ENCODE results near the gene NPR2. TPM values are rescaled to one million over a fixed set of nuclear protein-coding genes. Genes with fewer than 3 reads are reported as not detected.
A peak's percentile ranks its signal among the peaks of the same experiment; 100 is the strongest.

The NPR2 gene
- polyA plus RNA-seq, 3 donors = 0.48 TPM; not detected in 2

DNA sequence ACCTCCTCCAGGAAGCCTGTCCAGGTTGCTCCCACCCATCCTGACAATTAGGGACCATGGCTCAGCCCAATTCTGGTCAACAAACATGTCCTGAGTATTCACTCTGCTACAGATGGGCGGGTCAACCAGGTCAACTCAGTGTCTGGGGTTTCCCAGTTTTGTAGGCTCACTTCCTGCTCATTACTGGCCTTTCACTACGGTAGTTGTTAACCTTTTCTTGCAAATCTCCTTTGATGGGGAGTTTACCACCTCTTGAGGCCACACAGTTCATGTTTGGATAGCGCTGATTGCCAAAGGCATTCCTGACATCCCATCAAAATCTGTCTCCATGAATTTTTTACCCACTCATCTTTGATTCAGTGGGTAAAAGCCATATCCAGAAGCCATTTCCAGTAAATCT is 51.4 kb downstream of the NPR2 start:
- intact Hi-C loops (cut with micrococcal nuclease) = no loop called here

DNA sequence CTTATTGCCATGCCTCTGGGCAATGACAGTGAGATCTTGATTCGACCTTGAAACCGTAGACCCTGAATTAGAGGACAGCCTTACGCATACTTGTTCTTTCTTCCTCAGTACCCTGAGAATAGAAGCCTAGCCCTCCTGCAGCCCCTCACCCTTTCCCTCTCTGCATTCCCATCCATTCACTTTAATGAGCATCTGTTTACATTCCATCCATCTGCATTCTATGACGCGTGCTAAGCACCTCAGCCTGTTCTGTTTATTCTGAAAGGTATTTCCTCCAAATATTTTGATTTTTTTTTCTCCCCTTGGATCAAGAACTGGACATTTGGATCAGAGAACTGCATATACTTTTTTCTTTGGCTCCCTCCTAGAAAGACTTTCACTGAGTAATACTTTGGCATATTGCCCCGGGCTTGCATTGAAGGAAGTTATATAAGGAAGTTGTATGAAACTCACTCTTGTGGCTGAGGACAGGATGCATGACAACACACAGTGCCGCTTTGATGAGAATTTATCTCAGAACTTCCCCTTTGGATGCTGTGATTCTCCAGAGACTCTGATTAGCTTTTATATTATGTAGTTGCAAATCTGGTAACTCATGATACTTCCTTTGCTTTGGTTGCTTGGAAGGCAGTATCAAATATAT is 53.4 kb downstream of the NPR2 start:
- Histone ChIP-seq H3K9ac (ENCODE audit: insufficient read depth, low read length, poor library complexity, severe bottlenecking) (no peak overlapping the region), H2AFZ (ENCODE audit: insufficient read depth, low read depth, low read length, poor library complexity, severe bottlenecking) (no peak overlapping the region), H4K20me1 (ENCODE audit: insufficient read depth, low read length) (no peaks in the 10 kb centered on the region), H3K4me2 (replicated peaks; ENCODE audit: extremely low read depth, low read length, poor library complexity, severe bottlenecking) (peak overlapping the region; percentile 65), H3K27me3 (ENCODE audit: control insufficient read depth in 2 of 2, insufficient read depth in 2 of 2, low read length in 2 of 2) (peaks cover 7 to 15% of the 10 kb centered on the region in 2 donors), H3K27ac (ENCODE audit: low read depth in 1 of 2, low read length in 2 of 2) (peak overlapping the region; percentile 72 to 78), H3K4me3 (replicated peaks in 1 of 3; ENCODE audit: low read depth in 2 of 3, low read length in 3 of 3) (peak overlapping the region in 2 of 3 experiments; percentile 7 to 60), H3K4me1 (ENCODE audit: control insufficient read depth in 1 of 2, insufficient read depth in 2 of 2, low read length in 2 of 2) (peaks cover 72 to 75% of the 10 kb centered on the region in 2 donors), H3K79me2 (ENCODE audit: insufficient read depth, low read length) (no peaks in the 10 kb centered on the region), H3K36me3 (replicated peaks in 1 of 2; ENCODE audit: control insufficient read depth in 1 of 2, insufficient read depth in 2 of 2, low read length in 2 of 2) (peaks cover 0 to 2% of the 10 kb centered on the region in 2 donors), H3K9me3 (replicated peaks in 1 of 2; ENCODE audit: control insufficient read depth in 1 of 2, insufficient read depth in 1 of 2, low read length in 2 of 2) (no peaks in the 10 kb centered on the region)
- intact Hi-C loops (cut with micrococcal nuclease) = loop anchor here in 1 of 2 donors (2.0 kb wide), 1 partner anchor 16 kb away; the partner anchor contains the start of genes FAM221B and TMEM8B
- peak; percentile 89 to 96 (median 96) for DNase-seq
- TF ChIP-seq, protein P1, sequence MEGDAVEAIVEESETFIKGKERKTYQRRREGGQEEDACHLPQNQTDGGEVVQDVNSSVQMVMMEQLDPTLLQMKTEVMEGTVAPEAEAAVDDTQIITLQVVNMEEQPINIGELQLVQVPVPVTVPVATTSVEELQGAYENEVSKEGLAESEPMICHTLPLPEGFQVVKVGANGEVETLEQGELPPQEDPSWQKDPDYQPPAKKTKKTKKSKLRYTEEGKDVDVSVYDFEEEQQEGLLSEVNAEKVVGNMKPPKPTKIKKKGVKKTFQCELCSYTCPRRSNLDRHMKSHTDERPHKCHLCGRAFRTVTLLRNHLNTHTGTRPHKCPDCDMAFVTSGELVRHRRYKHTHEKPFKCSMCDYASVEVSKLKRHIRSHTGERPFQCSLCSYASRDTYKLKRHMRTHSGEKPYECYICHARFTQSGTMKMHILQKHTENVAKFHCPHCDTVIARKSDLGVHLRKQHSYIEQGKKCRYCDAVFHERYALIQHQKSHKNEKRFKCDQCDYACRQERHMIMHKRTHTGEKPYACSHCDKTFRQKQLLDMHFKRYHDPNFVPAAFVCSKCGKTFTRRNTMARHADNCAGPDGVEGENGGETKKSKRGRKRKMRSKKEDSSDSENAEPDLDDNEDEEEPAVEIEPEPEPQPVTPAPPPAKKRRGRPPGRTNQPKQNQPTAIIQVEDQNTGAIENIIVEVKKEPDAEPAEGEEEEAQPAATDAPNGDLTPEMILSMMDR (IDR thresholded peaks at IDR 0.05) = no peak
- Mint-ChIP-seq H3K9me3 (peaks cover 4 to 9% (median 7%) of the 10 kb centered on the region in 7 donors), H3K4me3 (peak overlapping the region; percentile 63 to 93), H3K4me1 (peaks cover 75% of the 10 kb centered on the region), H3K27ac (peak overlapping the region; percentile 90 to 100 (median 98)), H3K27me3 (ENCODE audit: low read depth in 3 of 3) (peaks cover 13 to 41% (median 25%) of the 10 kb centered on the region in 3 donors), H3K36me3 (peaks cover 44% of the 10 kb centered on the region in 2 donors)
- WGBS (ENCODE audit: insufficient coverage) = 53% methylated on average over 5 of the region's 7 CpGs

More for the DNA sequence above, 51.4 kb downstream of the NPR2 start:
- Histone ChIP-seq H4K20me1 (ENCODE audit: insufficient read depth, low read length) (no peaks in the 10 kb centered on the region), H3K4me1 (ENCODE audit: control insufficient read depth in 1 of 2, insufficient read depth in 2 of 2, low read length in 2 of 2) (peaks cover 75 to 77% of the 10 kb centered on the region in 2 donors), H3K27ac (ENCODE audit: low read depth in 1 of 2, low read length in 2 of 2) (peak overlapping the region; percentile 12 to 52), H3K4me3 (replicated peaks in 1 of 3; ENCODE audit: low read depth in 2 of 3, low read length in 3 of 3) (peak overlapping the region in 1 of 3 experiments; percentile 60), H3K9me3 (replicated peaks in 1 of 2; ENCODE audit: control insufficient read depth in 1 of 2, insufficient read depth in 1 of 2, low read length in 2 of 2) (no peaks in the 10 kb centered on the region), H3K79me2 (ENCODE audit: insufficient read depth, low read length) (no peaks in the 10 kb centered on the region), H3K36me3 (replicated peaks in 1 of 2; ENCODE audit: control insufficient read depth in 1 of 2, insufficient read depth in 2 of 2, low read length in 2 of 2) (peaks cover 0 to 2% of the 10 kb centered on the region in 2 donors), H3K9ac (ENCODE audit: insufficient read depth, low read length, poor library complexity, severe bottlenecking) (no peak overlapping the region), H3K27me3 (ENCODE audit: control insufficient read depth in 2 of 2, insufficient read depth in 2 of 2, low read length in 2 of 2) (peaks cover 2 to 7% of the 10 kb centered on the region in 2 donors), H3K4me2 (replicated peaks; ENCODE audit: extremely low read depth, low read length, poor library complexity, severe bottlenecking) (peak overlapping the region; percentile 45), H2AFZ (ENCODE audit: insufficient read depth, low read depth, low read length, poor library complexity, severe bottlenecking) (no peak overlapping the region)
- TF ChIP-seq, protein P1 (IDR thresholded peaks at IDR 0.05) = no peak
- DNase-seq = peak; percentile 53 to 85 (median 66)
- WGBS (ENCODE audit: insufficient coverage) = 40% methylated on average over 3 of the region's 3 CpGs
- peaks cover 80% of the 10 kb centered on the region for H3K4me1 Mint-ChIP-seq
- H3K4me3 Mint-ChIP-seq = peak overlapping the region; percentile 20 to 80
- H3K27me3 Mint-ChIP-seq (ENCODE audit: low read depth in 3 of 3) = peaks cover 23 to 36% (median 24%) of the 10 kb centered on the region in 3 donors
- H3K36me3 Mint-ChIP-seq = peaks cover 40 to 48% of the 10 kb centered on the region in 2 donors
- peaks cover 7 to 10% (median 8%) of the 10 kb centered on the region in 7 donors for H3K9me3 Mint-ChIP-seq
- peak overlapping the region; percentile 54 to 98 (median 80) for H3K27ac Mint-ChIP-seq

Measured in CD14-positive monocyte (primary cell).